ENCODE measurements around the gene NDNF.

Gene NDNF

GRCh38 chr4:121070274-121070673 lies 2.1 kb downstream of the NDNF start:
- H3K27me3 ChIP-seq (ENCODE audit: control insufficient read depth, insufficient read depth, low read length), result peaks cover 53% of the 10 kb centered on the region
- no peak overlapping the region for H3K27ac ChIP-seq (ENCODE audit: low read length)
- no peaks in the 10 kb centered on the region for H3K9me3 ChIP-seq (ENCODE audit: control insufficient read depth, low read depth, low read length)
- H3K4me3 ChIP-seq (ENCODE audit: low read length), result peak overlapping the region; percentile 81
- H3K9ac ChIP-seq (ENCODE audit: low read length), result no peak overlapping the region
- H3K36me3 ChIP-seq (ENCODE audit: control insufficient read depth, low read depth, low read length), result no peaks in the 10 kb centered on the region
- peaks cover 18% of the 10 kb centered on the region for H3K4me1 ChIP-seq (ENCODE audit: control insufficient read depth, low read depth, low read length)

GRCh38 chr4:121069430-121069829 lies 2.9 kb downstream of the NDNF start:
- no peak overlapping the region for H3K9ac ChIP-seq (ENCODE audit: low read length)
- H3K4me3 ChIP-seq (ENCODE audit: low read length), result no peak overlapping the region
- H3K36me3 ChIP-seq (ENCODE audit: control insufficient read depth, low read depth, low read length), result no peaks in the 10 kb centered on the region
- H3K27me3 ChIP-seq (ENCODE audit: control insufficient read depth, insufficient read depth, low read length), result peaks cover 47% of the 10 kb centered on the region
- peaks cover 17% of the 10 kb centered on the region for H3K4me1 ChIP-seq (ENCODE audit: control insufficient read depth, low read depth, low read length)
- H3K27ac ChIP-seq (ENCODE audit: low read length), result no peak overlapping the region
- no peaks in the 10 kb centered on the region for H3K9me3 ChIP-seq (ENCODE audit: control insufficient read depth, low read depth, low read length)

GRCh38 chr4:121064482-121064881 lies 7.9 kb downstream of the NDNF start:
- H3K4me1 ChIP-seq (ENCODE audit: control insufficient read depth, low read depth, low read length), result peaks cover 7% of the 10 kb centered on the region
- H3K9me3 ChIP-seq (ENCODE audit: control insufficient read depth, low read depth, low read length), result no peaks in the 10 kb centered on the region
- H3K4me3 ChIP-seq (ENCODE audit: low read length), result no peak overlapping the region
- H3K36me3 ChIP-seq (ENCODE audit: control insufficient read depth, low read depth, low read length), result no peaks in the 10 kb centered on the region
- no peak overlapping the region for H3K27ac ChIP-seq (ENCODE audit: low read length)
- H3K27me3 ChIP-seq (ENCODE audit: control insufficient read depth, insufficient read depth, low read length), result peaks cover 9% of the 10 kb centered on the region
- H3K9ac ChIP-seq (ENCODE audit: low read length), result no peak overlapping the region

- H3K9ac ChIP-seq (ENCODE audit: low read length), result no peak overlapping the region
- no peaks in the 10 kb centered on the region for H3K36me3 ChIP-seq (ENCODE audit: control insufficient read depth, low read depth, low read length)
- H3K4me3 ChIP-seq (ENCODE audit: low read length), result no peak overlapping the region
- no peak overlapping the region for H3K27ac ChIP-seq (ENCODE audit: low read length)
- H3K27me3 ChIP-seq (ENCODE audit: control insufficient read depth, insufficient read depth, low read length), result no peaks in the 10 kb centered on the region
- H3K9me3 ChIP-seq (ENCODE audit: control insufficient read depth, low read depth, low read length), result no peaks in the 10 kb centered on the region
- peaks cover 9% of the 10 kb centered on the region for H3K4me1 ChIP-seq (ENCODE audit: control insufficient read depth, low read depth, low read length)
Measured at GRCh38 chr4:121062521-121062920, 9.8 kb downstream of the NDNF start.

GRCh38 chr4:121061861-121062260 lies 10.5 kb downstream of the NDNF start:
- no peaks in the 10 kb centered on the region for H3K9me3 ChIP-seq (ENCODE audit: control insufficient read depth, low read depth, low read length)
- H3K4me3 ChIP-seq (ENCODE audit: low read length), result no peak overlapping the region
- no peaks in the 10 kb centered on the region for H3K36me3 ChIP-seq (ENCODE audit: control insufficient read depth, low read depth, low read length)
- H3K27me3 ChIP-seq (ENCODE audit: control insufficient read depth, insufficient read depth, low read length), result no peaks in the 10 kb centered on the region
- H3K27ac ChIP-seq (ENCODE audit: low read length), result no peak overlapping the region
- no peak overlapping the region for H3K9ac ChIP-seq (ENCODE audit: low read length)
- H3K4me1 ChIP-seq (ENCODE audit: control insufficient read depth, low read depth, low read length), result peaks cover 11% of the 10 kb centered on the region

- no peaks in the 10 kb centered on the region for H3K27me3 ChIP-seq (ENCODE audit: control insufficient read depth, insufficient read depth, low read length)
- no peak overlapping the region for H3K4me3 ChIP-seq (ENCODE audit: low read length)
- no peaks in the 10 kb centered on the region for H3K36me3 ChIP-seq (ENCODE audit: control insufficient read depth, low read depth, low read length)
- peaks cover 11% of the 10 kb centered on the region for H3K4me1 ChIP-seq (ENCODE audit: control insufficient read depth, low read depth, low read length)
- H3K9ac ChIP-seq (ENCODE audit: low read length), result no peak overlapping the region
- no peaks in the 10 kb centered on the region for H3K9me3 ChIP-seq (ENCODE audit: control insufficient read depth, low read depth, low read length)
- H3K27ac ChIP-seq (ENCODE audit: low read length), result no peak overlapping the region
Measured at GRCh38 chr4:121061215-121061614, 11.1 kb downstream of the NDNF start.

- H3K4me1 ChIP-seq (ENCODE audit: control insufficient read depth, low read depth, low read length), result peaks cover 4% of the 10 kb centered on the region
- no peaks in the 10 kb centered on the region for H3K27me3 ChIP-seq (ENCODE audit: control insufficient read depth, insufficient read depth, low read length)
- no peak overlapping the region for H3K4me3 ChIP-seq (ENCODE audit: low read length)
- H3K27ac ChIP-seq (ENCODE audit: low read length), result no peak overlapping the region
- no peaks in the 10 kb centered on the region for H3K36me3 ChIP-seq (ENCODE audit: control insufficient read depth, low read depth, low read length)
- no peak overlapping the region for H3K9ac ChIP-seq (ENCODE audit: low read length)
- no peaks in the 10 kb centered on the region for H3K9me3 ChIP-seq (ENCODE audit: control insufficient read depth, low read depth, low read length)
Measured at GRCh38 chr4:121057466-121057922, 14.8 kb downstream of the NDNF start.

GRCh38 chr4:121056066-121056465 lies 16.3 kb downstream of the NDNF start:
- Histone ChIP-seq H3K4me1 (ENCODE audit: control insufficient read depth, low read depth, low read length) (peaks cover 4% of the 10 kb centered on the region), H3K9me3 (ENCODE audit: control insufficient read depth, low read depth, low read length) (no peaks in the 10 kb centered on the region), H3K36me3 (ENCODE audit: control insufficient read depth, low read depth, low read length) (no peaks in the 10 kb centered on the region), H3K27ac (ENCODE audit: low read length) (no peak overlapping the region), H3K27me3 (ENCODE audit: control insufficient read depth, insufficient read depth, low read length) (no peaks in the 10 kb centered on the region), H3K9ac (ENCODE audit: low read length) (no peak overlapping the region), H3K4me3 (ENCODE audit: low read length) (no peak overlapping the region)

GRCh38 chr4:121054373-121054772 lies 18.0 kb downstream of the NDNF start:
- no peaks in the 10 kb centered on the region for H3K27me3 ChIP-seq (ENCODE audit: control insufficient read depth, insufficient read depth, low read length)
- H3K27ac ChIP-seq (ENCODE audit: low read length), result no peak overlapping the region
- H3K9ac ChIP-seq (ENCODE audit: low read length), result no peak overlapping the region
- no peaks in the 10 kb centered on the region for H3K9me3 ChIP-seq (ENCODE audit: control insufficient read depth, low read depth, low read length)
- peaks cover 4% of the 10 kb centered on the region for H3K4me1 ChIP-seq (ENCODE audit: control insufficient read depth, low read depth, low read length)
- H3K4me3 ChIP-seq (ENCODE audit: low read length), result no peak overlapping the region
- H3K36me3 ChIP-seq (ENCODE audit: control insufficient read depth, low read depth, low read length), result no peaks in the 10 kb centered on the region

GRCh38 chr4:121053601-121054143 lies 18.7 kb downstream of the NDNF start:
- peaks cover 4% of the 10 kb centered on the region for H3K4me1 ChIP-seq (ENCODE audit: control insufficient read depth, low read depth, low read length)
- no peaks in the 10 kb centered on the region for H3K9me3 ChIP-seq (ENCODE audit: control insufficient read depth, low read depth, low read length)
- no peak overlapping the region for H3K9ac ChIP-seq (ENCODE audit: low read length)
- no peaks in the 10 kb centered on the region for H3K27me3 ChIP-seq (ENCODE audit: control insufficient read depth, insufficient read depth, low read length)
- no peaks in the 10 kb centered on the region for H3K36me3 ChIP-seq (ENCODE audit: control insufficient read depth, low read depth, low read length)
- no peak overlapping the region for H3K27ac ChIP-seq (ENCODE audit: low read length)
- H3K4me3 ChIP-seq (ENCODE audit: low read length), result no peak overlapping the region

GRCh38 chr4:121050300-121050699 lies 22.0 kb downstream of the NDNF start:
- H3K4me1 ChIP-seq (ENCODE audit: control insufficient read depth, low read depth, low read length), result no peaks in the 10 kb centered on the region
- H3K36me3 ChIP-seq (ENCODE audit: control insufficient read depth, low read depth, low read length), result no peaks in the 10 kb centered on the region

GRCh38 chr4:121049072-121049599 lies 23.2 kb downstream of the NDNF start:
- Histone ChIP-seq H3K9ac (ENCODE audit: low read length) (no peak overlapping the region), H3K36me3 (ENCODE audit: control insufficient read depth, low read depth, low read length) (no peaks in the 10 kb centered on the region), H3K4me1 (ENCODE audit: control insufficient read depth, low read depth, low read length) (no peaks in the 10 kb centered on the region), H3K27me3 (ENCODE audit: control insufficient read depth, insufficient read depth, low read length) (no peaks in the 10 kb centered on the region), H3K27ac (ENCODE audit: low read length) (no peak overlapping the region), H3K4me3 (ENCODE audit: low read length) (no peak overlapping the region), H3K9me3 (ENCODE audit: control insufficient read depth, low read depth, low read length) (no peaks in the 10 kb centered on the region)

More at GRCh38 chr4:121050300-121050699, 22.0 kb downstream of the NDNF start:
- no peak overlapping the region for H3K9ac ChIP-seq (ENCODE audit: low read length)
- H3K9me3 ChIP-seq (ENCODE audit: control insufficient read depth, low read depth, low read length), result no peaks in the 10 kb centered on the region
- H3K27me3 ChIP-seq (ENCODE audit: control insufficient read depth, insufficient read depth, low read length), result no peaks in the 10 kb centered on the region
- no peak overlapping the region for H3K27ac ChIP-seq (ENCODE audit: low read length)
- no peak overlapping the region for H3K4me3 ChIP-seq (ENCODE audit: low read length)

All from iPS-18a (cell line).